Fibroblast of skin of left biceps (primary cell): ENCODE data around the gene WDFY1.
"Not testable (repeated sequence)": the region's sequence is repeated elsewhere in the genome, so short reads cannot be mapped to it uniquely, and the experiment has no call there.

Experiments
- DNase-seq, 2 experiments: peaks; one replicate each; pipeline ENCODE4 v3.0.0-alpha.2; 2013; ENCODE audit warnings: low read depth in 2 of 2

The WDFY1 gene

DNA sequence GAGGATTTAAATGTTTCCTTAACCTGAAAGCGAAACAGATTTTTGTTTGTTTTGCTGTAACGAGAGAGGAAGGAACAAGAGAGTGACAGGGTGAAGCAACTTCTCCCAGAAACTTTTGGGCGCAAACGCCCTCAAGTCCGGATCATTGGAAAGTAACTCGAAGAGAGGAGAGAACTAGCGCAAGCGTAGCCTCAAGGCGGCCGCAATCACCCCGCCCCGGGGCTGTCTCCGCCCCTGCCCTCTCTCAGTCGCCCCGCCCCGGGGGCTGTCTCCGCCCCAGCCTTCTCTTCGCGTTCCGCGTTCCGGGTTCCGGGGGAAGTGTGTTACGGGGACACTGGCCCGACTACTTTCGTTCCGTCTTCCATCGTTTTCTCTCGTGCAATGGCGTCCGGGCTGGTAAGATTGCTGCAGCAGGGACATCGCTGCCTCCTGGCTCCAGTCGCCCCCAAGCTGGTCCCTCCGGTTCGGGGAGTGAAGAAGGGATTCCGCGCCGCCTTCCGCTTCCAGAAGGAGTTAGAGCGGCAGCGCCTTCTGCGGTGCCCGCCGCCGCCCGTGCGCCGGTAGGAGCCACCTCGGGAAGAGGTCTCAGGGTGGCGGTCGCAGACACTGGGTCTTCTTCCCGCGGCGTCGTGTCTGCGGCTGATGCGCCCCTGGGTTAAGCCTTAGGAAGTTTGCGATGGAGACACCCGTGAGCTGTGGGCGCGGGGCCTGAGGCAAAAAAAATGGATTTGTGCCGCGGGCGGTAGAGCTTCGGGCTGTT lies 12.1 kb upstream of the WDFY1 start, which contains the start of gene MRPL44:
MRPL44 (plus strand) TSS at position 372 of the 760 bp plus-strand sequence; CDS start at position 382, 10 bp downstream.
- DNase-seq = peak; percentile 85 to 86

DNA sequence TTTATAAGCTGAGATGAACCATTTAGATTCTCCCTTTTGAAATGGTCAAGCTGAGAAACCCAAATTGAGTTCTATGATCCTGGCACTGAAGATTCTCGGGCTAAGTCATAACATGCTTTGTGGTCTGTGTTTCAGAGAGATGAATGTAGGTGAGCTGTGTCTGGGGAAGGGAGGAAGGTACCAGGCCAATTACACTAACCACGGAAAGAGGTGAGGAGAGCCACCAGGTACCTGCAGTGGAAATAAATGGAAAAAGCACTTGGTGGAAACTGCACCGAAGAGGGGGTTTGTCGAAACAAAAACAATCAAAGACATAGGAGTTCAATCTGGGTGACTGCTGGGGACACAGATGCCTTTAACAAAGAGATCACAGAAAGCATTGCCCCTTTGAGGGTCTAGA lies 11.2 kb upstream of the WDFY1 start:
- DNase-seq = no peak

DNA sequence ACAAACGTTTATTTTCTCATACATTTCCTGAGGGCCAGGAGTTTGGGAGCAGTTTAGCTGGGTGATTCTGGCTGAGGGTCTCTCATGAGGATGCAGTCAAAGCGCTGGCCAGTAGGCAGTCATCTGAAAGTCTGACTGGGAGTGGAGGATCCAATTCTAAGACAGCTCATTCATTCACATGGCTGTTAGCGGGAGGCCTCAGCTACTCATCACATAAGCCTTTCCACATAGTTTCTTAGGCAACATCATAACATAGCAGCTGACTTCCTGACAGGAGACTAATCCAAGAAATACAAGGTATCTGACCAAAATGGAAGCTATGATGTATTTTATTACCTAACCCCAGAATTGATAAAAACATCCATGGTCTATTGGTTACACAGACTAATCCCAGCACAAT lies 9.3 kb upstream of the WDFY1 start:
- peak; percentile 55 to 66 for DNase-seq

DNA sequence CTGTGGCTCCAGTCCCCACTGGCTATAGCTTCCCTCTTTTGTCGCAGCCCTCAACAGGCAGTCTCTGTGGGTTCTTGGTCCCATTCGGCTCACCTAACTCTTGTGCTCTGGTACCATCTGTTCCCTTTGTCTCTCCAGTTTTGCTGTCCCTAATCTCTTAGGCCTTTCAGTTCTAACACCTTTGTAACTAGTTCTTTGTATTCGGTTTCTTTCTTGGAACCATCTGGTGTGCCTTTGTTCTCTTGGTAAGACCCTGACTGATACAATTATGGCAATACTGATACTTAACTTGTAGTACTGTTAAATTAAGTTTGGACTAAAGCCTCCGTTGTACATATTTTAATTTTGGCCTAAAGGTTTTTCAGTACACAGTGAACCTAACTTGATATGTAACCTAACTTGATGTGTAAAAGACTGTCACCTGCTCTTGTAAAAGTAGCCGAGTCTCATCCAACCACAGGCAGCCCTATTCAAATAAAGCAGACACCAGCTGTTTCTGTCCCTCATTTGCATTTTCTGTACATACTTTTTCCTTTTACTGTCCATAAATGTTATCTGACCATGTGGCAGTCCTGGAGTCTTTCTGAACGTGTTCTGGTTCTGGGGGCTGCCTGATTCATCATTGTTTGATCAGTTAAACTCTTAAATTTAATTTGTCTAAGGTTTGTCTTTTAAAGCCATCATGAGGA lies 7.3 kb upstream of the WDFY1 start:
- DNase-seq = no peak

DNA sequence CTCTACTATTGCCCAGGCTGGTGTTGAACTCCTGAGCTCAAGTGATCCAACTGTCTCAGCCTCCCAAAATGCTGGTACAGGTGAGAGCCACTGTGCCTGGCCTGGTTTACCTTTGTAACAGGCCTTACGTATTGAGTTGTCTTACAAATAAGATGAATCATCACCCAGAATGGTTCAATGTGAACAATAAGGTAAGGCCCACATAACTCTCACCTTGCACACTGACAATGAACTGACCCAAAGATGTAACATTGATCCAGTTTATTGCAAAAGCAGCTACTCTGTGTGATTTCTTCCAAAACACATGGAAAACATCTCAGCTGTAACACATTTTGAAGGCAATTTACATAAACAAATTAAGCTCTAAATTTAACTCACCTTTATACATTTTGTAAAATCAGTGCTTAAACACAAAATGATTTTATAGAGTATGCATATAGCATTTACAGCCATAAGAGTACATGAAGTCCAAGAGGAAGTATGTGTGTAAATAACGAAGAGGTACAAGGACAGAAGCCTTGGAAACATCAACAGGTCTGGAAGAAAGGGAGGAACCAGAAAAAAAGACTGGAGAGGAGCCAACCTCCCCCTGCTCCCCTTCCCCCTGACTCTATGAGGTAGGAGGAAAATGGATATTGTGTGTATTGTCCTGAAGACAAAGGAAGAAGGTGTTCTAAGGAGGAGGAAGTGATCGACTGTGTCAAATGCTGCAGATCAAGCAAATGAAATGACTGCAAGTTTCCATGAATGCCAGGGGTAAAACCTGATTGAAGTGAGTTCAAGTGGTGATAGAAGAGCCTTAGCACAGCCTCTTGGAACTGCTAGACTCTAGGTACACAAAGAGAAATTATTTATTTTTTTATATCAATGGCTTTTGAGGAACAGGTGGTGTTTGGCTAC lies 5.6 kb upstream of the WDFY1 start:
- no peak for DNase-seq

DNA sequence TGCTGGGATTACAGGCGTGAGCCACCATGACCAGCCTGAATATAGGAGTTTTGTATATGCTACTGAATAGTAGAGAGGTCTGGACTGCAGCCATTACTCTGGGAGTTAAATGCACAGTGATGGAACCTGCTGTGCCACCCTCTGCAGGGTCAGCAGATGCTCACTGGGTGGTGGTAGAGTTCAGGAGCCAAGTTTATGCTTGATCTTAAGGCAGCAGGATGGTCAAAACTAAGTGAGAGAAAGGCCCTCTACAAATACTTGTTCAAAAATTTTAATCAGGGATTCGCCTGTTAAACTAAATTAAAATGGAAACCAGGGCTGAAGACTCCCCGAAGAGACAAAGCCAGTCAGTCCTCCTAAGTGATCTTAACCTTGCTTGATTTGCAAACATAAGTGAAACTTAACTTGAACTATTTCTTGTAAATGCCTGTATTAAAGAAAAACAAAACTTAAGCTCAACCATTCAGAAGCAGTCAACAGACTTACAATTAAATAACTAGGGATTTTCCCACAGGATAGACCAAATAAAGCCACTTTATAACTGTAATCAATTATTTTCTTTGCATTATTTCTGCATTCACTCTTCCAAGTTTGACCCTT lies 4.2 kb upstream of the WDFY1 start:
- DNase-seq = no peak

DNA sequence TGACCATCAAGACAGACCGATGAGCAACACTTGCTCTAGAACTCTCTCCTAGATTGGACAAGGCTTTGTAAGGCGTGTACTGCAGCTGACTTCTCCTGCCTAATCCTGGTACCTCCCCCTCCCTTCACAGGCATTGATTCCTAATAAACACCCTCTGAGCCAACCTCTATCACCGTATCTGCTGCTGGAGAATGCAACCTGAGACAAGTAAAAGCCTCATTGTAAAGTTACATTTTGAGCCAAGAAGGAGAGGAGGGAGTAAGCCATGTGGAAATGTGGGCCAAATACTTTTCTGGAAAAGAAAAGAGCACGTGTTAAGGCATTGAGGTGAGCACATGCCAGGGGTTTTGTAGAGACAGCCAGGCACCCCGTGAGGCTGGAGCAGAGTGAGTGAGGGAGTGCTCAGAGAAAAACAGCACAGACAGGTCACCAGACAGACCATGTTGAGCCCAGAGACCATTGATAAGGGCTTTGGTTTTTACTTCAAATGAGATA lies 2.6 kb upstream of the WDFY1 start:
- DNase-seq = no peak

DNA sequence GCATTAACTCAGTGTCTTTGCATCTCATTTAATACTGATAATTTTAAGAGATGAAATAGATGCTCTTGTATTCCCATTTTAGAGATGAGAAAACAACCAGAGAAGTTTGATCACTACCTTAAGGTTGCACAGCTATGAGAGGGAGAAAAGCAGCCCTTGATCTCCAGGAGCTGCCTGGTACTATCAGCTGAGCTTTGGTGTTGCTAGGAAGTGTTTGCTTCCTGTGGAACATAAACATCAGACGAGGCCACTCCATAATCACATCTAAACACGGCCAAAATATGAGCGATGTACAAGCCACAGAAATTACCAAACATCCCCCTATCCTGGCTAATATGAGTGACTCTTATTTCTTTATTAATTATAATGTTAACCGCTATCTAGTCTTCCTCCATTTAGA lies 620 bp upstream of the WDFY1 start:
- DNase-seq = no peak

DNA sequence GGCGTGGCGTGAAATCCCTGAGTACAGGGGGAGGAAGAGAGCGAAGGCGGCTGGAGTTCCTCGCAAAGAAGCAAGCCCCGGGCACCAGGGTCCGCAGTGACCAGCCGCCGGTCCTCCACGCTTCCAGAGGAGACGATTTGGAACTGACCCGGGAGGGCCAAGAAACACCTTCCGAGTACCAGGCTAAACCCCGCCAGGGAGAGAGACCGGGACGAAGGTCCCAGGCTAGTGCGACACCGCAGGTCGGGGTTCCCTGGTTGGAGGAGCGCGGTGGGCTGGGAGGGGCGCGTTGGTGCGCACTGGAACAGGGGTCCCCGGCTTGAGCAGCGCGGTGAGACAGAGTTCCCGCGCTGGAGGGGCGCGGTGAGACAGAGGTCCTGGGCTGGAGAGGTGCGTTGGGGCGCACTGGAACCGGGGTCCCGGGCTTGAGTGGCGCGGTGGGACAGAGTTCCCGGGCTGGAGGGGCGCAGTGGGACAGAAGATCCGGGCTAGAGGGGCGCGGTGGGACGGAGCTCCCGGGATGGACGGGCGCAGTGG lies 901 bp downstream of the WDFY1 start:
- no peak for DNase-seq

DNA sequence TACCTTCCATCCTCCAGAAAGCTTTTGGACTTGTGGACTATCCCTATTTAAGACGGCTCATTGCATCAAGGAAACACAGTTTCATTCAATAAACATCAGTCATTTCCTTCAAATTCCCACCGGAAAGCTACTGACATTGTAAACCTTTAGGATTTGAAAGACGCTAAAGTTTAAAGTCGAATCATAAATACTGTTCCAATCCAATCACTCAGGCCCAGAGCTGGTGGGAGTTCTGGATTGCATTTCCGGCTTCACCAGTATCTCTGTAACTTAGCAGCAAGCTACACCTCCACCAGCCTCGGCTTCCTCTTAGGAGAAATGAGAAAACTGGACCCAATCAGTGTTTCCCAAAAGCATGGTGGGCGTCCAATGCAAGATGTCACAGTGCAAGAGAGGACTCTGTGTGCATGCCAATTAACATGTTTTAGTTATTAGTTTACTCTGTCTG lies 1.6 kb downstream of the WDFY1 start:
- peak in 1 of 2 experiments; percentile 33 for DNase-seq

DNA sequence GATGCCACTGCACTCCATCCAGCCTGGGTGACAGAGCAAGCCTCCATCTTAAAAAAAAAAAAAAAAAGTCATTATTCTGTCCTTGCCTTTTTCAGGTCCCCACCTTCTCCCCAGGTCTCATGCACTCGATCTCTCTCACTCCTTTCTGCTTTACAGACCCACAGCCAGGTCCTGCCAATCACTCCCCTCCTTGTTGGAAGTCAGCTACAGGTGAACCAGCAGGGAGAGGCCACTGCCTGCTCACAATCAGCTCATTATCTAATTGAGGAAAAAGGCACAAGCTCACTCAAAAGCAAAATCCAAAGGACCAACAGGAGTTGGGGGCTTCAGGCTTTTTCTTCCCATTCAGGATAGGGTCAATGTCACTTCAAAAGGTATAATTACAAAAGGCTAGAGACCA lies 2.0 kb downstream of the WDFY1 start:
- no peak for DNase-seq

DNA sequence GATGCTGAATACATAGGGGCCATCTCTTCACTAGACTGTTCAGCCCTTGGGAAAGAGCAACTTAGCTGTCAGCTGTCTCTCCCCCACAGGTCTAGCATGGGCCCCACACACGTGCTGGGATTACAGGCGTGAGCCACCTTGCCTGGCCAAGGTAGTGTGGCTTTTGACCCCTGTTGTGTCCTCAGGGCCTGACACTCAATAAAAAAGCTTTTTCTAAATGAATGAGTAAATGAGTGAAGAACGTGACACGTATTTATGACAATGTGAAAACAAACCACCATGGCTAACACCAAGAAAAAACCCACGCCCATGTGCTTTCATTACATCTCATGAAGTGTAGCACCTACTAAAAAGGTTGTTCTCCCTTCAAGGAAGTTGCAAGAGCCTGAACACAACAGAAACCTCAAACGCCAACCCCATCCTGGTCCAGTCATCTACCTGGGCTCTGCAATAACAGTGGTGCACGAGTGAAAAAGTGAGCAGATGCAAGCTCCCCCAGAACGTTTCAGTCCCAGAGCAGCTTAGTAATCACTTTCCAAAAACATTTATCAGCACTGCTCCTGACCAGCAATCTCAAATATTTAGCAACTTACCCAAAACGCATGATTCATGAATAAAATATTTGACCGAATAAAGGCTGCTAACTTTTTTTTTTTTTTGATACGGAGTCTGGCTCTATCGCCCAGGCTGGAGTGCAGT lies 3.4 kb downstream of the WDFY1 start:
- DNase-seq = peak; percentile 80 to 84

DNA sequence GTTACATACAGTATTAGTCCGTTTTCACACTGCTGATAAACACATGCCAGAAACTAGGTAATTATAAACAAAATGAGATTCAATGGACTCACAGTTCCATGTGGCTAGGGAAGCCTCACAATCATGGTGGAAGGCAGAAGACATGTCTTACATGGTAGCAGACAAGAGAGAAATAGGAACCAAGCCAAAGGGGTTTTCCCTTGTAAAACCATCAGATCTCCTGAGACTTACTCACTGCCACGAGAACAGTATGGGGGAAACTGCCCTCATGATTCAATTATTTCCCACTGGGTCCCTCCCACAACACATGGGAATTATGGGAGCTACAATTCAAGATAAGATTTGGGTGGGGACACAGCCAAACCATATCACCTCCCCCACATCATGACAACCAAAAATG lies 5.7 kb downstream of the WDFY1 start:
- not testable (repeated sequence) for DNase-seq

DNA sequence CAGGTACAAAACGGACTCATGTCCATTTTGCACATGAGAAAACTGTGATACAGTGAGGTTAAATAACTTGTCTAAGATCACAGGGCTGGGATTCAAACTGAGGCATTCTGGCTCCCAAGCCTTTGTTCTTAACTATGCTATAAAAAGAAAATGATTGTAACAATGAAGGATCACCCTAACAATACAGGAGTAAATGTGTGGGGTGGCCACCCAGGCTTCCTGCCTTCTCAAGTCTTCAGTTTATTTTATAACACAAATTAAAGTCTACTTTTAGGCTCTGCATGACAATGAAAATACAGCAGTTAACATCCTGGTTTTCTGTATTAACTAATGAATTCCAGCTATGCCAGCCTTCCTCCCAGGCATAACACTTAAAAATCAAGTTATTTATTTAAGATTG lies 7.6 kb downstream of the WDFY1 start:
- DNase-seq = no peak

DNA sequence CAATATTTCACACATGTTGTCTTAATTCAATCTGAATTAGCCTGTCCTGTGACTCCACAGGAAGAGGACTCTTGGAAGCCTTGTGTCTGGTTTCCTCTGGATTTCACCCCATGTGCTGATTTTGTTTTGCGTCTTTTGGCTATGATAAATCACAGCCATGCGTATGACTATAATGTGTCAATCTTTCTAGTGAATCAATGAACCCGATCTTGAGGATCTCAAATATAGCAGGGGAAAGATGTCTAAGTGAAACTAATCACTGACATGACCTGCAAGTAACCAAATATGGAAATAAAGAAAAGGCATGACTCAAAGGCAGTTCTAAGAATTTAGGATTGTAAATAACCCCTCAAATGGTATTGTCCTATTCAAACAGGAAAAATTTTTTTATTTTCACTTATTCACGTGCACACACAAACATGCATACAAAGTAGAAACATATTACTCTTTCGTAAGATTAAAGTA lies 8.2 kb downstream of the WDFY1 start:
- no peak for DNase-seq

DNA sequence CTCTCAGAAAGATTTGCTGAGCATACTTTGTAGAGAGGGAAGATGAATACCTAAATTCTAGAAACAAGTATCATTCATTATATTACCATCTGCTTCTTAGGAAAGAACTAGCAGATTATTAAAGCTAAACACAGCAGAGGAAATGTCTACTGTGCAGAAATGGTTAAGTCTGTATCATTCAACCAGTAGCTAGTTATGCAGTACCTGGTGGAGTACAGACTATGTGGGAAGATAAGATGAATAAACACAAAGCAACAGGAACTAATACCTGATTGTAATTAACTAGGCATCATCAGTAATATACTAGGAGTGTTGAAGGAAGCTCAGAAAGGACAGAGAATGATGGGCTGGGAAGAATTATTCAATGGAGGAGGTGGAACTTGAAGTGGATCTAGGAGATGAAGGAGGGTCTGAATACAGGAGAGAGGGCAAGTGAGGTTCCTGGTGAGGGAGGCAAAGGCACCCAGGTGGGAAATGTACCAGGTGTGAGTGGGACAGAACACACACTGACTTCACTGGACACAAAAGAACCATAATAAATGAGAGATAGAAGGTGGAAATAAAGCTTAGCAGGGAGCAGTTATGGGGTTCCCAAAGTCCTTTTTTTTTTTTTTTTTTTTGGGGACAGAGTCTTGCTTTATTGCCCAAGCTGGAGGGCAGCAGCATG lies 9.5 kb downstream of the WDFY1 start:
- DNase-seq = no peak

DNA sequence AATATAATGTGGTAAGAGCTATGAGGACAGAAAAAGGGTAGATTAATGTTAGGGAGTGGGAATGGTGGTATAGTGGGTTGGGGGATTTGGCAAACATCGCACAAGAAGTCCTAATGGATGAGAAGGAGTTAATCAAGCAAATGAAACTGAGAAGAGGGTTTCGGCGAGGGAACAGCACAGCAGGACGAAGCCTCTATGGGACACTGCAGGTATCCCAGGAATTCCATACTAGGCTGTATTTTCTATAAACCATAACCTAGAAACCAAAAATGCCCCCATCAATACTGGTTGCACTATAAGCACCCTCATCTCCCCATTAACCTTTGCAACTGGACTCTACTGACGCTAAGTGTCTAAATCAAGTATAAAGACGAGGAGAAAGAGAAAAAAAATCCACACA lies 10.3 kb downstream of the WDFY1 start:
- no peak for DNase-seq

DNA sequence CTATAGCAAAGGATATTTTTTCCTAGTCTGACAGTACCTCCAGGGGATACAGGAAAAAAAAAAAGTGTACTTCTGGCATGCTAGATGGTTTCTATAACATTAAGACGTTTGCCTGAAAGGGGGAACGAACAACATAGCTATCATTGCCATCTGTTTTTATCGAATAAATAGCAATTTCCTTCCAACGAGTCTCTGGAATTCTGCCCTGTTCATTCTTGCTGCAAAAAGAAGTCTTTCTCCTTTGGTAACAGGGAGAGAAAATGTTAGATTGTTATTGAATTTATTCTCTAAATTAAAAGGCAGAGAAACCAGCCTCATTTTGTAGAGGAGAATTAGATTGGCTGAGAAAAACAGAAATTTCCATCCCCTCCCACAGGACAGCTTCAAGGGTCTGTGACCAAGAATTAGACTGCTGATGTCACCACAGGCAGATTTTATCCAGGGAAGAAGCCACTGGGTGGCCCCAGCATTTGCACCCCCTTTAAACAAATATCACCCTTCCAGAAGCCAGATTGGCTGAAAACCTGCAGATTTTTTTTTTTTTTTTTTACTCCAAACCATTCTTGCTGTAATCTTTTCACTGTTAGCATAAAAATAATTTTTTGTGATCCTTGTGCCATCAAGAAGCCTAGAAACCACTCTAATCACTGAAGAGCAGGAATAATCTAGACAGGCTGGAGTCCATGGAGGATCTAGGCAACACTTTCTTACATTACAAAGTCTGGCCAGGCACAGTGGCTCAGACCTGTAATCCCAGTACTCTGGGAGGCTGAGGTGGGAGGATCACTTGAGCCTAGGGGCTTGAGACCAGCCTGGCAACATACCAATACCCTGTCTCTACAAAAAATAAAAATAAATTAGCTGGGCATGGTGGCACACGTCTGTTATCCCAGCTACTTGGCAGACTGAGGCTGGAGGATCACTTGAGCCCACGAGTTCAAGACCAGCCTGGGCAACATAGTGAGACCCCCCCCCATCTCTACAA lies 12.0 kb downstream of the WDFY1 start:
- no peak for DNase-seq
